BLaER1 treated with 17β-estradiol and CSF1 and Interleukin-3, amounts not matched to agents 10 nM and 100 nM (cell line): ENCODE measurements around the gene MYH13.

Experiments
- H3K27ac ChIP-seq, 11 experiments: shearing (Covaris generic); formaldehyde crosslinking; 2 replicates each; pipeline ENCODE4 v1.8.1; 2022
- H3K27me3 ChIP-seq, 11 experiments: shearing (Covaris generic); formaldehyde crosslinking; 2 replicates each; pipeline ENCODE4 v1.8.1; 2022
- H3K36me3 ChIP-seq, 11 experiments: shearing (Covaris generic); formaldehyde crosslinking; 2 replicates each; pipeline ENCODE4 v1.8.1; 2022
- H3K4me1 ChIP-seq, 10 experiments: shearing (Covaris generic); formaldehyde crosslinking; 2 replicates each; pipeline ENCODE4 v1.8.1; 2022
- H3K4me2 ChIP-seq, 11 experiments: shearing (Covaris generic); formaldehyde crosslinking; 2 replicates each; pipeline ENCODE4 v1.8.1; 2022
- H3K4me3 ChIP-seq, 10 experiments: shearing (Covaris generic); formaldehyde crosslinking; 2 replicates each; pipeline ENCODE4 v1.8.1; 2022
- H3K9ac ChIP-seq, 11 experiments: shearing (Covaris generic); formaldehyde crosslinking; 2 replicates each; pipeline ENCODE4 v1.8.1; 2022
- H3K9me3 ChIP-seq, 11 experiments: shearing (Covaris generic); formaldehyde crosslinking; replicated peaks in 1 of 11; 2 replicates each; pipeline ENCODE4 v1.8.1; 2022
- H4K20me1 ChIP-seq, 11 experiments: shearing (Covaris generic); formaldehyde crosslinking; 2 replicates each; pipeline ENCODE4 v1.8.1; 2022
- Cebpa-rat ChIP-seq, 11 experiments: shearing (Covaris generic); IDR thresholded peaks; 2 replicates each; pipeline ENCODE4 v1.8.1; 2022

Gene MYH13

DNA sequence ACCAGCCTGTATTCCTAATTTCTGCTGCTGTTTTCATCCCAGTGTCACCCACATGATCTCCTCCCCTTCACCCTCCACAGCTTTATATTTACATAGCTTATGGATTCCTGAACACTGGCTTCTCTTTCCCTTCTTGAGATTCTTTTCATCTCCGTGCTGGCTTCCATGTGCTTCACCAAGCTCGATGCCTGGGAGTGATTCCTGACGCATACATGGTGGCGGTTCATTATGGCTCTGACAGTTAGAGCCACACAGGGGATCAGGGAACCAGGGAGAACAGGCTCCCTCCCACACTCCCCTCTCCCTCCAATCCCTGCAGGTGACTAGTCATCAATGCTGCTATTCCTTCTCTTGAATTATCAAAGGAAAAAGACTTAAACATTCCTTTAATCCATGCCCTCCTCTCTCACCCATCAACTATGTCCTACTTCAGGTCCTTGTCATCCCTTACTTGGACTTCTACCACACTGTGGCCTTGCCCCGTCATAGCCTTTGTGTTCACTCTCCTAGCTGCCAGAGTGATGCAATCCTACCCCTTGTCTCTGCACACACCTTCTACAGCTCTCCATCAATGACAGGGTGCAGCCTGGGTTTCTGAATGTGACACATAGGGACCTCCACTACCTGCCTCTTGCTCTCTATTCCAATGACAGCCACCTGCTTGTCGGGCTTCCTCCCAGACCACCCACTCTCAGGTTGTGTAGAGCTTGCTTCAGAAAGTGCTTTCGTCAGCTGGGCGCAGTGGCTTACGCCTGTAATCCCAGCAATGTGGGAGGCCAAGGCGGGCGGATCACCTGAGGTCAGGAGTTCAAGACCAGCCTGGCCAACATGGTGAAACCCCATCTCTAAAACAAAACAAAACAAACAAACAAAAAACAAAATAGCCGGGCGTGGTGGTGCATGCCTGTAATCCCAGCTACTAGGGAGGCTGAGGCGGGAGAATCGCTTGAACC, 43.6 kb downstream of the MYH13 start:
- Histone ChIP-seq H3K4me3 (no peak overlapping the region), H3K36me3 (no peaks in the 10 kb centered on the region), H3K4me2 (no peak overlapping the region), H3K27ac (no peak overlapping the region), H3K9me3 (no peaks in the 10 kb centered on the region), H3K4me1 (peaks cover 0 to 7% (median 0%) of the 10 kb centered on the region in 10 experiments; a peak in 4 of 20 replicates), H3K27me3 (no peaks in the 10 kb centered on the region), H4K20me1 (no peaks in the 10 kb centered on the region), H3K9ac (no peak overlapping the region)
- TF ChIP-seq Cebpa-rat (IDR thresholded peaks at IDR 0.05): no peak

DNA sequence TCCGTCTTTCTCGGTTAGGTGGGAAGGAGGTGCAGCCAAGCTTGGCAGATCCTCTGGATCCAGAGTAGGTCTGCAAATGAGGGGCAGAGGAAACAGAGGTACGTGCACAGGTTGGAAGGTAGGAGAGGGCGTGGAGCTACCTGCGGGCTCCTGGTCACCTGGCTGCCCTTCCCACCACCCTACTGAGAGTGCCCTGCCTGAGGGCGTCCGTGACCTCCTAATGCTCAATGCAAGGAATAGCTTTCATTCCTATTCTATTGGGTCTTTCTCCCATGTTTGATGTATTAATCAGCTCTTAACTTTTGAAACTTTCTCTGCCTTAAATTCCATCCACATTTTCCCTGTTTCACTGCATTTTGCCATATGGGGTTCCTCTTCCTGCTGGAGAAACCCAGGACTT, 44.6 kb downstream of the MYH13 start:
- no peaks in the 10 kb centered on the region for H3K27me3 ChIP-seq

GRCh38 chr17:10327640-10328039, 45.2 kb downstream of the MYH13 start:
- Histone ChIP-seq H3K27ac (no peak overlapping the region), H3K4me2 (no peak overlapping the region), H3K27me3 (no peaks in the 10 kb centered on the region), H3K36me3 (no peaks in the 10 kb centered on the region), H3K9ac (no peak overlapping the region), H4K20me1 (no peaks in the 10 kb centered on the region), H3K4me1 (peaks cover 0 to 6% (median 0%) of the 10 kb centered on the region in 10 experiments; a peak in 4 of 20 replicates), H3K4me3 (no peak overlapping the region), H3K9me3 (no peaks in the 10 kb centered on the region)
- TF ChIP-seq Cebpa-rat (IDR thresholded peaks at IDR 0.05): no peak

More for the DNA sequence above, 44.6 kb downstream of the MYH13 start:
- peaks cover 0 to 7% (median 0%) of the 10 kb centered on the region in 10 experiments; a peak in 4 of 20 replicates for H3K4me1 ChIP-seq
- no peaks in the 10 kb centered on the region for H3K36me3 ChIP-seq
- no peak overlapping the region for H3K27ac ChIP-seq
- H3K9me3 ChIP-seq: no peaks in the 10 kb centered on the region
- no peaks in the 10 kb centered on the region for H4K20me1 ChIP-seq
- H3K4me3 ChIP-seq: no peak overlapping the region
- no peak overlapping the region for H3K9ac ChIP-seq
- H3K4me2 ChIP-seq: no peak overlapping the region
- no peak for TF ChIP-seq Cebpa-rat (IDR thresholded peaks at IDR 0.05)

DNA sequence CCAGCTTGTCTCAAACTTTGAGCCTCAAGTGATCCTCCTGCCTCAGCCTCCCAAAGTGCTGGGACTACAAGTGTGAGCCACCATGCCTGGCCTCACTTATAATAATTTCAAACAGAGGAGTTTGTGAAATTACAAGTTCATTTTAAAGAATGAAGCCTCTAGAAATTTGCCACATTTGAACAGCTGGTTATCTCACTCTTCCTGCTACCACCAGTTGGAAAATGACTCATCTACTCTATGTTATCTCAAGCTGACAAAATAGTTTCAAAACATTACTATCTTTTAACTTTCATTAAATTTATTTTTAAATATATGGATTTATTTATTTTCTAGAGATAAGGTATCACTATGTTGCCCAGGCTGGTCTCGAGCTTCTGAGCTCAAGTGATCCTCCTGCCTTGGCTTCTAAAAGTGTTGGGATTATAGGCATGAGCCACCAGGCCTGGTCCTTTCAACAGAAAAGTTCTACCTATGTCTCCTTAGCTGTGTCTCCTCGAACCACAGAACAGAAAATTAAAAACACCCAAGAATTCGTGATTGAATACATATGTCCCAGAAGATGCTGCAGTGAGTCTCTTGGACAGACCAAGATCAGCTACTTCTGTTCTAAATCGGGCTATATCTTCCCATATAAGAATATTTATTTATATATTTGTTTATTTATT, 47.6 kb downstream of the MYH13 start:
- Histone ChIP-seq H3K36me3 (no peaks in the 10 kb centered on the region), H3K9ac (no peak overlapping the region), H3K27me3 (no peaks in the 10 kb centered on the region), H4K20me1 (no peaks in the 10 kb centered on the region), H3K9me3 (no peaks in the 10 kb centered on the region), H3K4me3 (no peak overlapping the region), H3K27ac (no peak overlapping the region), H3K4me1 (no peaks in the 10 kb centered on the region; a peak in 1 of 20 replicates), H3K4me2 (no peak overlapping the region)
- TF ChIP-seq Cebpa-rat (IDR thresholded peaks at IDR 0.05): no peak

- H3K27ac ChIP-seq: no peak overlapping the region
- no peak overlapping the region for H3K4me3 ChIP-seq
- H3K9me3 ChIP-seq: no peaks in the 10 kb centered on the region
- H3K9ac ChIP-seq: no peak overlapping the region
- no peak overlapping the region for H3K4me2 ChIP-seq
- peaks cover 0 to under 1% (median 0%) of the 10 kb centered on the region in 10 experiments; a peak in 5 of 20 replicates for H3K4me1 ChIP-seq
- no peaks in the 10 kb centered on the region for H3K36me3 ChIP-seq
- TF ChIP-seq Cebpa-rat (IDR thresholded peaks at IDR 0.05): no peak
- no peaks in the 10 kb centered on the region for H4K20me1 ChIP-seq
- no peaks in the 10 kb centered on the region for H3K27me3 ChIP-seq
Measured at GRCh38 chr17:10323812-10324610, 48.8 kb downstream of the MYH13 start.

DNA sequence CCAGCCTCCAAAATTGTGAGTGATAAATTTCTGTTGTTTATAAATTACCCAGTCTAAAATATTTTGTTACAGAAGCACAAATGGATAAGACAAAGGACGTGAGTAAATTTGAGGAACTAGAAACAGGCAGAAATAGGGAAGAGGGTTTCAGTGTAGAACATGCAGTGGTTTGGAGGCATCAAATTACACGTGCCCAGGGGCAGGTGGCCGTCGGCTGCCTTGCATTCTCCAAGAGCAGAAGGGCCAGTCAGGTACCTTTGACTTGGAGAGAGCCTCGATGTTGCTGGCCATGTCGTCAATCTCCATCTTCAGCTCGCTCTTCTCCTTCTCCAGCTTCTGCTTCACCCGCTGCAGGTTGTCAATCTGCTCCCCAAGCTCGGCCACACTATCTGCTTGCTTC, 54.3 kb downstream of the MYH13 start:
- no peaks in the 10 kb centered on the region for H4K20me1 ChIP-seq
- H3K9me3 ChIP-seq: no peaks in the 10 kb centered on the region
- no peak for TF ChIP-seq Cebpa-rat (IDR thresholded peaks at IDR 0.05)
- H3K27me3 ChIP-seq: no peaks in the 10 kb centered on the region
- H3K27ac ChIP-seq: no peak overlapping the region
- peak overlapping the region in 4 of 11 experiments; percentile 4 to 51 (median 36); a peak in 7 of 22 replicates for H3K4me2 ChIP-seq
- H3K4me1 ChIP-seq: peaks cover 0 to 24% (median 6%) of the 10 kb centered on the region in 10 experiments; a peak in 9 of 20 replicates
- H3K4me3 ChIP-seq: no peak overlapping the region
- H3K36me3 ChIP-seq: no peaks in the 10 kb centered on the region
- H3K9ac ChIP-seq: no peak overlapping the region

DNA sequence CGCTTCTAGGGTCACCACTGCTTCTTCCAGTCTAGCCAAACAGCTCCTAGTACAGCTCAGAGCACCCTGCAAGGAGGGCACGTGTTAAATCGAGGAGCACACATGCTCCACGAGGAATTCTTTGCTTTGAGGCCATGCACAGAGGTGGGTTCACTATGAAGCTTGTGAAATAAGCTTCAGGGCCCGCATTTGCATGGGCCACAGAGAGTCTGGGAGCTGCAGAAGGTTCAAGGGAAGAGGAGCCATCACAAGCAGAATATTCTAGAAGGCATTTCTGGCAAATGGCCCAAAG, 55.3 kb downstream of the MYH13 start:
- peaks cover 0 to 24% (median 6%) of the 10 kb centered on the region in 10 experiments; a peak in 9 of 20 replicates for H3K4me1 ChIP-seq
- H3K4me2 ChIP-seq: 0 out of 22 replicates have a peak overlapping the region, but pooled peaks of 1 of the 11 experiments have one; percentile 46
- H4K20me1 ChIP-seq: no peaks in the 10 kb centered on the region

DNA sequence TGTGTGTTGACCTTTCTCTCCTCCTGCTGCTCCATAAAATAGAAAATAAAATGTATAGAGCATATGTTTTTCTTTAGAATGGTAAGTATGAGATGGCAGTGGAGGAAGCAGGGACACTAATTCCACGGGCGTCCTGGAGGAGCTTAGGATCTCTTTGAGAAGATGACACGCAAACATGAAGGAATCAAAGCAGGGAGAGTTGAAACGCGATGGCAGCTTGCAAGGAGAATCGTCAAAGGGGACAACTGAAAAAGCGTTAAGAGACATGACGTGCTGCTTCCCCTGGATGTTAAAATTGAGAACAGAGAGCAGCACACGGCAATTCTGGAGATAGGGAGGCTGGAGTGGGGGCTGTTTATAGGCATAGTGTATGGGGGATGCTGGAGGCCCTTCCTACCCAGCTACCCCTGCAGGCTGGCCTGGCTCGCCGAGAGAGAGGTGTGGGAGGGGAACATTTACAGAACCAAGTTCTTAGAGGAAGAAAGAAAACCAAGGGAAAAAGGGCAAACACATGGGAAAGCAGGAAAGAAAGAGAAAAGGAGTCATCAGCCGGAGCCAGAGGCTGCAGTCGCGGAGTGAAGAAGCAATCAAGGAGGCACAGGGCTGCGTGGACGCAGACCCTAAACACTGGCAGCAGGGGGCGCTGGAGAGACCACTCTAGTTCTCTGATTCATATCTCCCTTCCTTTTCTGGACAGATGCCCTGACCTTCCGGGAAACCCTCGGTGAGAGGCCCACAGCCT, 55.8 kb downstream of the MYH13 start:
- H3K4me1 ChIP-seq: peaks cover 0 to 24% (median 6%) of the 10 kb centered on the region in 10 experiments; a peak in 9 of 20 replicates
- H3K9ac ChIP-seq: no peak overlapping the region
- TF ChIP-seq Cebpa-rat (IDR thresholded peaks at IDR 0.05): no peak
- no peak overlapping the region for H3K27ac ChIP-seq
- no peak overlapping the region for H3K4me2 ChIP-seq
- no peaks in the 10 kb centered on the region for H3K36me3 ChIP-seq
- H4K20me1 ChIP-seq: no peaks in the 10 kb centered on the region
- no peaks in the 10 kb centered on the region for H3K27me3 ChIP-seq
- no peak overlapping the region for H3K4me3 ChIP-seq
- H3K9me3 ChIP-seq: no peaks in the 10 kb centered on the region

More for the DNA sequence above, 55.3 kb downstream of the MYH13 start:
- Histone ChIP-seq H3K27me3 (no peaks in the 10 kb centered on the region), H3K4me3 (no peak overlapping the region), H3K9ac (no peak overlapping the region), H3K27ac (no peak overlapping the region), H3K9me3 (no peaks in the 10 kb centered on the region), H3K36me3 (no peaks in the 10 kb centered on the region)
- TF ChIP-seq Cebpa-rat (IDR thresholded peaks at IDR 0.05): no peak
